DMS153 (cell line): ENCODE results near the gene LIMCH1.

Experiments
- DNase-seq: peaks from one replicate; lab custom pipeline; 2025; lab: John Stamatoyannopoulos, UW

LIMCH1 gene

DNA sequence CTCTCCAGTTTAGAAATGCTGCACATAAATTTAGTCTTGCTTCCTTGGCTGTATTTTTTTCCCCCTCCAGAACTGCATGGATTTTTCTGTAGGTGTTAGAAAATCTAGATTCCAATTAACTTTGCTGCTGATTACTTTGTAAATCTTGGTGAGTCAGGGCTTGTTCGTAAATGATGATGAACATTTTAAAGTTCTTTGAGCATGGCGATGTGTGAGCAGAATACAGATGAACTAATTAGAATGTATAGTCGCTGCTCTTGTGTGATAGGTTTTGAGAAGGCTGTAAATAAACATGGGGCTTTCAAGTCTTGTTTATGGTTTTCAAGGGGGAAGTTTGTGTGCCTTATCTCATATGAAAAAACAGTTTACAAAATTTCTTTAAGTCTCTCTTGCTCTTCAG is 23.3 kb downstream of the LIMCH1 start:
- no peak for DNase-seq

DNA sequence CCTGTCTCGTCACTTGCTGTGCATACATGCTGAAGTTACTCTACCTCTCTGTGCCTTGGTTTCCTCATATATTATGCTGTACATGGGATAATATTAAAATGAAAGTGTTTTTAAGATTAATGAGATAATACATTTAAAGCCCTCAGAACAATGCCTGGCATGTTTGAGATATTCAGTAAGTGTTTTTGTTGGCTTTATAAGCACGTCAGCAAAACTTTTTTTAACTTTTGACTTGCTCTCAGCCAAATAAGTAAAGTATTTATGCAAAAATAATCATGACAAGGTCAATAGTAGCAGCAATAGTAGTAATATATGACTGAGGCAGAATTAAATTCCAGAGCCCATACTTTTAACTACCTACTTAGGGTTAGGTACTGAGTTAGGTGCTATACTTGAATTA is 29.2 kb downstream of the LIMCH1 start:
- no peak for DNase-seq

DNA sequence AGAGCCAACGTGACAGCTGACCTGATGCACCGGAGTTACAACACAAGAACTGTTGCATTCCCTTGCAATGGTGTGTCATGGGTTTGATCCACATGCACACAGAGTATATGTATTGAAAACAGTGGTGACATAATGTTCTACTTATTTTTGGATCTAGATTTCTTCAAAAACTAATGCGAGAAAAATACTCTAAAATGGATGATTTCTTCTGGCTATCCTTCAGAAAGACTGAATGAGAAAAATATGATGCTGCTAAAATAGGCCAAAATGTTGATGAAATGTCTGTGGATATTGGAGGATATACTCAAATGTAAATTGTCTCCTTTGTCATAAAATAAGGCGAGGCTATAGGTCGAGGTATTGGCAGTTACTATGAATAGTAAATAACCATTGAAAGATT is 30.4 kb downstream of the LIMCH1 start:
- DNase-seq = no peak

DNA sequence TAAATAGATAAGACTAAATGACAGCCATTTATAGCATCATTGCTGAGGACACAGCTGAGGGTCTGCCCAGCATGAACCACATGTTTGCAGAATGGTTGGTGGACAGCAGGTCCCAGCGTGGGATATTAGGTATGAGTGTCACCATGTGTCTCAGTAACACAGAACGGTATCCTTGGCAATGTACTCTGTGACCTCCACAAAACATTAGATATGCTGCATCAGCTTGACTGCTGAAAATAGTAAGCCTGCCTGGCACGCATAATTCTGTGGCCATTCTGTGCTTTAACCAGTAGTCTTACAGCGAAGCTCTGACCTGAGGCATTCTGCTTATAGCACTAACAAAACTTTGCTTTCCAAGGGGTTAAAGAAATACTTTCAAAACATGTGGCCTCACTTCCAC is 32.0 kb downstream of the LIMCH1 start:
- DNase-seq = no peak

DNA sequence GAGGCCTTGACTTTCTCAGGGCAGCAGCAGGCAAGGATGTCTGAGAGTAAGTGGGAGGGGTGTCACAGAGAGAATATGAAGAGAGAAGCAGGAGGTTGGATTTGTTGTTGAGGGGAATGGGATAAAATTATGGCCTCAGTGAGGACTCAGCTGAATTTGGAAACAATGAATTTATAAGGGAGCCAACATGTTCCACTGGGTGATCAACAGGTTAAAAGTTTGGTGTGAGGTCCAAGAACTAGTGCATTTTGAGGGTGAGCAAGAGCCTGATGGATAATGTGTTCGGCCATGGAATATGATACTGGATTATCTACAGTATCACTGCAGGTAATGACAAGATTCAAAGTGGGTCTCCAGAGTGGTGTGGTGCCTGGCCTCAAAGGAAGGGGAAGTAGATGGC is 33.5 kb downstream of the LIMCH1 start:
- no peak for DNase-seq

DNA sequence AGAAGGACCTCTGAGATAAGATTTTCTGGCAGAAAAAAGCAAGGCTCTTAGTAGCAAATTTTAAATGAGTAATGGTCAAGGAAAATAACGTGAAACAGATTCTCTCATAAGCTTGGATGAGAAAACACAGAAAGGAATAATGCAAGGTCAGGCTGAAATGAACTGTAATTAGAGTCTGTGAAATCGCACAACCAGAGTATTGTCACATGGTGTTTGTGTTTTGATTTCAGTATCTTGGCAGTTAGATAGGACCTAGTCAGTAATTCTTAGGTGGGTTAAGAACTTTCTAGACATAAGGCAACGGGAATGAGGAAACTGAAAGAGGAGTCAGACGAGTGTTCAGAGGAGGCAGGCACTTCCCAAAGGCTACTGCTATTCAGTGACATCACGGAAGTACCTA is 34.6 kb downstream of the LIMCH1 start:
- no peak for DNase-seq

DNA sequence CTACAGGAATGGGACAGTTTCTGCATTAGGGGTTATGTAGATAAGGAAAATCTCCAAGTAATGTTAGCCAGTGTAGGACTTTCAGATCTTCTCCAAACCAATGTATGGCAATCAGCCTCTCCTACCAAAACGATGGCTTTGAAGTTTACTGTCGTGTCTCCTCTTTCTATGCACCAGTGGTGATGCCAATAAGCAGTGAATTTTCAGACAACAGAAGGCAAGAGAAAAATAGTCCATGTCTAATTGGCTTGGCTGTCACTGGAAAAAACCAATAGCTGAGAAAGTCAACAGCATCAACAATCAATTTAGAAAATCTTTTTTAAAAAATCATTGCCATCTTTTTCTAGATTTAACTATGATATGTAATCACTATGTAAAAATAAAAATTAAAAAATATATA is 35.0 kb downstream of the LIMCH1 start:
- no peak for DNase-seq

DNA sequence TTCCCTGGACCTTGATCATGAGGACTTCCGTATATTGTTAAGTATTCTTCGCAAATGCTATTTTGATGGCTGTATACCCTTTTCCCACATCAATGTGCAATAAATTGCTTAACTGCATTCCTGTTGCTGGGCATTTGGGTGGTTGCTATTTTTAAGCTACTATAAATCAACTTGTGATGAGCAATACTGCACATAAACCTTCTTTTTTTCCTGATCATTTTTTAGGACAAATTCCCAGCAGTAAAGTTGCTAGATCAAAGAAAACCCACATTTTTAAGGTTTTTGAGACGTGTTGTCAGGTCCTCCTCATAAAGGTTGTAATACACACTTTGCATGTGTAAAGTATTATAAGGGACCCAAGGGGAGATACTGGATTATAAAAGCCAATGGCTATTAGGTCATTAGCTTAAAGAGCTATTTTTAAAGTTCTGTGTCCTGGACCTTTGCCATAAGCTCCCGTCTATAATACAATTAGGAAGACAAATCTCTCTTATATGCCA is 35.6 kb downstream of the LIMCH1 start:
- no peak for DNase-seq

DNA sequence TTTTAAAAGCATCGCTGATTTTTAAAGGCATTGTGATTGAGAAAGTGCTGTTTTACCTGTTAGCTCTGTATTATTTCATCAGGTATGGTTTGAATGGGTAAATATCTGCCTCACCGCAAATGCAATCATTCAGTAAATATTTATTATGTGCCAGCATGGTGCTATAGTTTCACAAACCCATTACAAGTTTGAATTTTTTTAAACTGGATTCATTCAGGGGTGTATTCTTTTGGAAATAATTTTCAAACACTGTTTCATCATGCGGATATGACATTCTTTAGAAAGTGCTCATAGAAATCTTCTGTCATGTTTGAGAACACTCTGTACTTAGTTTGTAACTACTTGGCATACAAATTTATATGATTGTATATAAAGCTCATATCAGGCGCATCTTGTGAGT is 37.2 kb downstream of the LIMCH1 start:
- no peak for DNase-seq

DNA sequence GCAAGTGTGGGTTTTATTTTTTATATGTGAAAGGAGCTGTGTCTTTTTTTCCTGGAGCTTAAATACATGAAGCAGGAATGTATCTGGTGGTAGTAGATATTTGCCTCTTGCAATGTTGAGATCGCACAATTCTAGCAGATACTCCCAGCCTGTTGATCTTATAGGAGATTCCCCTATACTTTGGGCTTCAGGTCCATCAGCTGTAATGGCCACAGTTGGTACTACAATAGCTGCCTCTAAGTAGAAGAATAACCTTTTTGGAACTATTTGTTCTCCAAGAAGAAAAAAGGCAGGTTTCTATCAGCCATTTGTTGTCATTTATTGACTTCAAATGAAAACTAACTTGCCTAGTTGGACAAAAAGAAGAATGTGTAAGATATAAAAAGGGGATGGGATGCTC is 37.7 kb downstream of the LIMCH1 start:
- no peak for DNase-seq

DNA sequence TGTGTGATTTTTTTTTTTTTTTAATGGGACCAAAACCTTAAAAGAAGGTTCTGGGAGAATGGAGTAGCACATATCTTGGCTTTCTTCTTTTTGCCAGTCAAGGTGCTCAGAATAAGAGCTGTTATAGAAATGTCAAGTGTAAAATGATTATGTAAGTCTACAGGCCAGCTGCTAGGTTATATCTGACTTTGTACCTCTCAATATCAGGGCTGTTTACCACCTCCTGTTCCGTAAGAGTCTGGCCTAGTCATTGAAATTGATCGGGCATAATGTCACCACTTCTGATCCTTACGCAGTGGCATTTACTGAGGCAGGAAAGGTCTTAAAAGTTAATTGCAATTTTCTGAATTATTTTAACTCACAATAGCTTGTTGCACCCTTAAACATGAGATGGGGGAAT is 41.1 kb downstream of the LIMCH1 start:
- DNase-seq = no peak

DNA sequence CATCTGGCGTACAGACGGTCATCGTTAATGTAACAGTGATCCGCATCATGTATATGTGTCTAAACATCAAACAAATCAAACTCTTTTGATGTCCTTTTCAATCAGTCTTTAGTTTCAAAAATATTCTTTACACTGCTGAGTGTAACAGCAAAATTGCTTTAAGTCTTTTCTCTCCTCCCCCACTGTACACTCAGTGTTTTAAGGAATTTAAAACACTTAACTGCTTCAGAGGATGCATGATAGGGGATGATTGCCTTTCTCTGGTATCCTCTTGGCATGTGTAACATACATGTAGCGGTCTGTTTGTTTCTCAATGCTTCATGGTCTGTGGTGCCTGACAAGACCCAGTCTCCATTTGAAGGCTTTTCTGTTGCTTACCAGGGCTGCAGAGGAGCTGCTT is 41.6 kb downstream of the LIMCH1 start:
- DNase-seq = no peak

DNA sequence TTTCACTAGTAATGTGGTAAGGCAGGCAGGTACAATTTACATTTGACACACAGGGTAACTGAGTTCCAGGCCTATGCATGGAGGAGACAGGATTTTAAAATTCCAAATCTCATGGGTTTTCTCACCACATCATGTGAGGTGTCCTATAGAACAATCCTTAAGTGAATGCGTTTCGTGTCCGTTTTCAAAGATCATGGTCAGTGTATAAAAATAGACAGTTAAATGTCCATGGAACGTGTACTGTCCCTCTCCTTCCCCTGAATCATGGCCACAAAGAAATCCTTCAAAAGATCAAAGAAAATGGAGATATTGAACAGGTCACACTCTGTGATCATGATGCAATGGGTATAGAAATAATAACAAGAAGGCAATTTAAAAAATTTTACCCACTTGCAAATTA is 42.0 kb downstream of the LIMCH1 start:
- DNase-seq = no peak

DNA sequence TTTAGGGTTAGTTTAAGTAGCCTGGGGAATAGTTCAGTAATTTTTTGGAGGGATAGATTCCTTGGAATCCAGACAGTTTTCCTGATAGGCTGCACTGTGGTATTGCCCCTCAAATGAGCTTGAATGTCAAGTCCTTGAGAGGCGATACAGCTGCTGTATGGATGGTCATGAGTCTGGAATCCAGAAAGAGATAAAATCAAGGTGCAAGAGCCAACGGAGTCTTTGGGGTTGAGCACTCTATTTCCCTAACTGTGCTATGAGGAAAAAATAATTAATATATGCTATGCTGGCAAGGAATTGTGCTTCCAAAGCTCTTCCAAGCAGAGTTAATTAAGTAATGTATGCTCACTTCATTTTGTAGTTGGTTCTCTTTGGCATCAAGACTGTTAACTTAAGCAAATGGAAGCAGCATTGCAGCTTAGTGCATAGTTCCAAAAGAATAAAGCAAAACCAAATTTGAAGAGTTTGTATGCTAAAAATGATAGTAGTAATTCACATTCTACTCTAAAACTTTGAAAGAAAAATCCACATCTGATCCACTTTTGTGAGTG is 48.8 kb downstream of the LIMCH1 start:
- DNase-seq = no peak

DNA sequence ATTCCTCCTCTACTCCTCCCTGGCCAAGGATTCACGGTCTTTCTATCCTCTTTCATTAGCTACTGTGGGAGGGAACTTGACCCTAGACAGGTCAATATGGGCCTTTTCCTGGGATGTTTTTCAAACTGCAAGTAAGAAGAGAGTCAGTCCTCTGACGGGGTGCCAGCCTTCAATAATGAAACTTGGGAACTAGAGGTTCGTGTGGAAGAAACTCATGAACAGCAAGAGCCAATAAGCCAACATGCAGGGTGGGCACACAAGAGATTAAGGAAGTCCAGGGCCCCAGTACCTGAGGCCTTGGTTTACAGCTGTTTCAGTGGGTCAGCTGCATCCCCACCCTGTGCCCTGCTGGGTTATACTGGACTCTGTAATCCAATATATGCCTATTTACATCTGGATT is 49.3 kb downstream of the LIMCH1 start:
- DNase-seq = no peak

DNA sequence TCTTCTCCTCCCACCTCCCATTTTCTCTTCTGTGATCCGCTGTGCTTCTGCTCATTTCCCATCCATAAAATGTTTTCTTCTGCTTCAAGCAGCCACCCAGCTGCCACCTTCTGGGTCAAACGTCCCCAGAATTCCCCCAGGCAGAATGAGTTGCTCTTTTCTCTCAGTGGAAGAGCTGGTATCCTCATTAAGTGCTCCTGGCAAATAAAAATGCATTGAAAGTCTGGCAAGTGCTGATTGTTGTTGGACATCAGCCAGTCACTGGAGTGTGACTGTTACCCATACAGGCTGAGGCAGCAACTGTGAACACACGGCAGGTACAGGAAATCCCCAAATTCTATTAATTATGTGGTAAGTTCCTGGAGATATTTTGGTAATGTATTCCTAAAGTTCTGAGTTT is 52.6 kb downstream of the LIMCH1 start:
- DNase-seq = peak; percentile 83

DNA sequence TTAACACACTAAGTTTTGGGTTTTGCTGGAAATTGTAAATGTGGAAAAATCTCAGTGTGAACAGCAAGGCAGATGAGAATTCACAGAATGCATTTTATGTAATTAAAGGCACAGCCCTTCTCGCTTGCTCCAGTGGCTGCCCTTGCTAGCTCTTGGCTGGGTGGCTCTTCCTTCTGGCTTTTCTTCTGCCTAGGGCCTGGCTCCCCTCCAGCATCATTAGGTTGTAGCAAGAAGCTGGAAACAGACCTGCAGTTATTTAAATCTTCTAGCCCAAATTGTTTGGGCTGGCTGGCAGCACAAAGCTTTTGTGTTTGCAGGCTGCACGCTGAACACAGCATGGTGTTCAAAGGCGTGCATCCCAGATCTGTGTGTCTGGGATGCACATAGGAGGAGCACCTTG is 56.5 kb downstream of the LIMCH1 start:
- DNase-seq = no peak

DNA sequence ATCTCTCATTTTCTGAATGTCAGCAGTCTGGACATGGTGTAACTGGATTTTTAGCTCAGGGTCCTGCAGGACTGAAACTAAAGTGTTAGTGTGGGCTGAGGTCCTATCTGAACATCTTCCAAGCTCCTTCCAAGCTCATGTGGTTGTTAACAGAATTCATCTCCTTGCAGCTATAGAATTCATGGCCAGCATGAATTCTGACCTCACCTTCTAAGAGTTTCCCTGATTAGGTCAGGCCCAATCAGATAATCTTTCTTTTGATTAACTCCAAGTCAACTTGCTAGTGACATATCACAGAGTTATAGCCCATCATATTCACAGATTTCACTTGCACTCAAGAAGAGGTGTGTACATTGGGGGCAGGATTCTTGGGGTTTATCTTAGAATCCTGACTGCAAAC is 59.5 kb downstream of the LIMCH1 start:
- no peak for DNase-seq

DNA sequence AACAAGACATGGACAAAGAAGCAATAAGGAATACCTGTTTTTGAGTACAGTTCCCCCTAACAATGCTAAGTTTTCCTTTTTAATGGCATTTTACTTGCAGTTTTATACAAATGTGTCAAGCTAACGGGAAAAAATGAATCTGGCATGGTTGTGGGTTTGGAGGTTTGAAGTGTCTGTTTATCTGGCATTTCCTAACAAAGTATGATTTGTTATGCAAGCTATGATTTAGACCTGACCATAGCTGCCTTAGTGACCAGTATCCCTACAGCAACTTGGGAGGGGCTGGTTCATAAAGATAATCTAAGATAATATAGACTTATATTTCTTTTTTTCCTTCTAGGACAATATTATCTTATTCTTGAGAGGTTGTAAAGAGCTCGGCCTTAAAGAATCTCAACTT is 60.6 kb downstream of the LIMCH1 start:
- DNase-seq = no peak

DNA sequence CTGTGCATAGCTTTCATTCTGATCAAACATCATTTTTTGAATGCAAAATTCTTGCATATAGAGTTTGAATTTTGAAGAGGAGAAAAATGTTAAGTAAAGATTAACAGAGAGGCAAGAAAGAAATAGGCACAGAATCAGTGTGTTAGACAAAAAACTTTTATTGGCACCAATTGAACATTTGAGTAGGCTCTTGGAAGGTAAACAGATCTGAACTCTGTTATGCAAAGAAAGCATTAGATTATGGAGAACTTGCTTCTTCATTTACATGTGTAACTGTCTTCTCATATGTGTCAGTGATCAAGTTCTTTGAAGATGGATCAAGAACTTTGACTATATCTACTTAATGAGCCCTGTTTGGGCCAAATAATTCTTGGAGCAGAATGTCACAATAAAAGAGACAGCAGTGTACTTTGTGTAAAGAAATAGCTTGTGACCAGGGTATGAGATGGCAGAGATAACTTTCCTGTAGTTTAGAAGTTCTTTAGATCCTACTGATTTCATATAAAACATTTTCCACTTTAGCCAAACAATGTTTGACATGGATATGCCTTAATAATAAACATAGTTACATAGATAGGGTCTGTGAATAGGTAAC is 61.3 kb downstream of the LIMCH1 start:
- no peak for DNase-seq

DNA sequence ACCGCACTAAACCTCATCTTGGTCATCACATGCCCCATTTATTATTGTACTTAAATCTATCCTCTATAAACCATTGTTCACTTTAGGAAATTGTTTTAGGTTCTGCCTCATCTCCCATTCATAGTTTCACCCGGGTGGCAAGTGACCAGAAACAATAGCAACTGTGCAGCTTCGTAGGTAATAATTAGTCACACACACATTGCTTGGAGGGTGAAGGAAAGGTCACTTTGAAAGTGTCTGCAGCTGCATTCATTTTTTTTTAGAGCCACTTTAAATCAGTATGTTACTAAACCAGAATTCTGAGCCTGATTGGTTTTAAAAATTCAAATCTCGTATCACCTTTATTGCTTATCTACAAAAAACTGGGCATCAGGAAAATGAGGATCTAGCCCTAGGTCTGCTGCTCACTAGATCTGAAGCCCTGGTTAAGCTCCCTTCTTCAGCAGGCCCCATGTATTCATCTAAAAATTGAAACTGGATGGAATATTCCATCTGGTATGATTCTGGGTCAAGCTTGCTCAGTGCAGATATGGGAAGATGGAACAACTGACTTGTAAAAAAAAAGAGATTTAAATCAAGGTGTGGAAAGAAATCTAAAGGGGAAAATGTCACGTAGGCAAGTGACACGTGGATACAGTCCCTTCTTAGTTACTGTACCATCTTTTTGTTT is 62.4 kb downstream of the LIMCH1 start:
- no peak for DNase-seq

DNA sequence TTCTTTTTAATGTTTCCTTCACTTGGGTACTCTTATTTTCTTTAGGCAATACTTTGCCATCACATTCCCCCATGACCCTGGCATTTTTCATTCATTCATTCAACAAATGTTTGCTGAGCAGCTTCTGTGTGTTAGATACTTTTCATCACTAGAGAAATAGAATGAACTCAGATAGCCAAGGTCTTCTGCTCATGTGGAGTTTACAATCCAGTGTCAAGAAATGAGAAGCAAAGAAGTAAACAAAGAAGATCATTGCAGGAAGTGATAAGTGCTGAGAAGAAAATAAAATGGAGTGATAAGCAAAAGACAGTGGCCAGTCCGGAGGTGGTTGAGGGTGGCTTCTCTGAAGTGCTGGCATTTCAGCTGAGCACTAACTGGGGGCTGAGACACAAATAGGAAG is 63.1 kb downstream of the LIMCH1 start:
- no peak for DNase-seq

DNA sequence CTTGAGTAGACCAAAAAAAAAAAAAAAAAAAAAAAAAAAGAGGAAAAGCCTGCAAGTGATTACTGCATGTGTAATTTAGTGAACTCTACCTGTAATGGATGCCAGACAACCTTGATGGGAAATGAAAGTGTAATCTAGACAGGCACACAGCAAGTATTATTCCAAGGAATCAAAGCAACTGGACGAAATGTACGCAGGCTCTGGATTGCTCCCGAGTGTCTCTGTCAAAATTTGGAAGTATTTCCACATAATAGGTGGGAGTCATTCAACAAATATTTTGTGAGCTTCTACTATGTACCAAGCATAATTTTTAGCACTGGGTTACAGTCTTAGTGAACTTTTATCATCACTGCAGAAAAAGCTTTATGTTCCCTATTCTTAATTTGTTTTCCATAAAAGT is 64.2 kb downstream of the LIMCH1 start:
- no peak for DNase-seq
